Body of pancreas (tissue), 4 donors: Measurements from ENCODE around the gene GALNT9.

Experiments
- CTCF ChIP-seq, 7 experiments: fragments of 450-650 bp in 4 of 7; fragments of 200-600 bp in 3 of 7; sonication (generic) in 3 of 7; IDR thresholded peaks; one replicate each; pipeline ENCODE4 v1.5.1; 2016 to 2019; ENCODE audit warnings: antibody characterized with exemption in 7 of 7
- POLR2A ChIP-seq, 3 donors: fragments of 450-650 bp; IDR thresholded peaks; one replicate each; pipeline ENCODE4 v1.6.1; 2016; ENCODE audit warnings: antibody characterized with exemption in 3 of 3, mild to moderate bottlenecking in 2 of 3

GRCh38 chr12:132328282-132329029, 933 bp downstream of the GALNT9 start:
- TF ChIP-seq CTCF (IDR thresholded peaks at IDR 0.05) (no peak), POLR2A (IDR thresholded peaks at IDR 0.05) (no peak)
